Dedifferentiated amniotic fluid mesenchymal stem cell (primary cell): Measurements from ENCODE around the gene RAN.
A peak's percentile ranks its signal among the peaks of the same experiment; 100 is the strongest.
"Not testable (repeated sequence)": the region's sequence is repeated elsewhere in the genome, so short reads cannot be mapped to it uniquely, and the experiment has no call there.

ENCODE experiments used
- DNase-seq: peaks from one replicate; pipeline ENCODE4 v3.0.0-alpha.2; 2016; ENCODE audit errors: extremely low spot score

The RAN gene

GRCh38 chr12:130849561-130850417 lies 22.1 kb upstream of the RAN start:
- no peak for DNase-seq

DNA sequence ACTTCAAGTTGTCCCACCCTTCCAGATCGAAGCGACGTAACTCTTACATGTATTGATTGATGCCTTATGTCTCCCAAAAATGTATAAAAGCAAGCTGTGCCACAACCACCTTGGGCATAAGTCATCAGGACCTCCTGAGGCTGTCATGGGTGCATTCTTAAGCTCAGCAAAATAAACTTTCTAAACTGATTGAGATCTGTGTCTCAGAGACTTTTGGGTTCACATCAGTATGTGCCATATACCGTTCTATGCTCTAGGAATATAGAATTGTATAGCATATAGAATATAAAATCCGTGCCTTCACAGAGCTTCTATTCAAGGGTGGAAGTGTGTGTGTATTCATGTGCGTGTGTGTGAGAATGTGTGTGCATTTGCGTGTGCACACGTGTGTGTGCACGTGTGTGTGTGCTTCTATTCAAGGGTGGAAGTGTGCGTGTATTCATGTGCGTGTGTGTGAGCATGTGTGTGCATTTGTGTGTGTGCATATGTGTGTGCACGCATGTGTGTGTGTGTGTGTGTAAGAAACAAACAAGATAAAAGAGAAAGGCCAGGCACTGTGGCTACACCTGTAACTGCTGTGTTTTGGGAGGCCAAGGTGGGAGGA lies 21.3 kb upstream of the RAN start:
- no peak for DNase-seq

GRCh38 chr12:130856088-130856487 lies 15.8 kb upstream of the RAN start:
- DNase-seq = no peak

- no peak for DNase-seq
Measured at GRCh38 chr12:130858084-130858483, 13.8 kb upstream of the RAN start.

DNA sequence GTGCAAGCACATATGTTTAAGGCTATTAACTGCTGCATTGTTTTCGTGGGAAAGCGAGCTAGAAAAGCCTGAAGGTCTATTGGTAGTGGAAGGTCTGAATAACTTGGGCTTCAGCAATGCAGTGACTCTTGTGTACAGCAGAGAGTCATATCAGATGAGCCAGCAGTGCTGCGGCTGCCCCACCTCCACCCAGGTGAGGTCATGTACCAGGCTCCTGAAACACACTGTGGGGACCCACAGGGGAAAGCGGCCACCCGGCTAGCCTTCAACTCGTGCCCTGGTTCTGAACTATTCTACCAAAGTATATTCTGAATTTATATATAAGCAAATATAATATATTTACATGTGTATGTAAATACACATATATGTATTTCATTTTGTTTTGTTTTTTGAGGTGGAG lies 12.7 kb upstream of the RAN start:
- DNase-seq = no peak

GRCh38 chr12:130860311-130860710 lies 11.6 kb upstream of the RAN start:
- DNase-seq = no peak

- DNase-seq = no peak
Measured at GRCh38 chr12:130862161-130862560, 9.7 kb upstream of the RAN start.

DNA sequence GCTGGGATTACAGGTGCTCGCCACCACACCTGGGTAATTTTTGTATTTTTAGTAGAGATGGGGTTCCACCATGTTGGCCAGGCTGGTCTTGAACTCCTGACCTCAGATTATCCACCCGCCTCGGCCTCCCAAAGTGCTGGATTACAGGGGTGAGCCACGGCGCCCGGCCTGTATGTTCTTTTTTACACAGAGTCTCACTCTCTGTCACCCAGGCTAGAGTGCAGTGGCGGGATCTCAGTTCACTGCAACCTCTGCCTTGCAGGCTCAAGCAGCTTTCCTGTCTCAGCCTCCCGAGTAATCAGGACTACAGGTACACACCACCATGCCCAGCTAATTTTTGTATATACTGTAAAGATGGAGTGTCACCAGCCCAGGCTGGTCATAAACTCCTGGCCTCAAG lies 9.1 kb upstream of the RAN start:
- DNase-seq = not testable (repeated sequence)

- DNase-seq = no peak
Measured at GRCh38 chr12:130863298-130863697, 8.6 kb upstream of the RAN start.

DNA sequence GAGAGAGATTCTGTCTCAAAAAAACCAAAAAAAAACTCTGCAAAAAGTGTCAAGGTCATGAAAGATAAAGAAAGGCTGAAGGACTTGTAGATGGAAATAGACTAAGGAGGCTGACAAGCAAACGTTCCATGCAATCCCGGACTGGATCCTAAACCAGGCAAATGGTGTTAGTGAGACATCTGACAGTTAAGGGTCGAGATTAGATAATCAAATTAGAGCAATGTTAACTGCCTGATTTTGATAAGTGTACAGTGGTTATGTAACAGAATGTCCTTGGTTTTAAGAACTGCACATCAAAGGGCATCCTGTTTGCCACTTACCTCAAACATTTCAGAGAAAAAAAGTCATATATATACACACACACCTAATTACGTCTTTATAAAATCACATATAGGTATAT lies 3.5 kb upstream of the RAN start:
- DNase-seq = no peak

- DNase-seq = peak; percentile 70
Measured at GRCh38 chr12:130870442-130871285, 1.2 kb upstream of the RAN start.

DNA sequence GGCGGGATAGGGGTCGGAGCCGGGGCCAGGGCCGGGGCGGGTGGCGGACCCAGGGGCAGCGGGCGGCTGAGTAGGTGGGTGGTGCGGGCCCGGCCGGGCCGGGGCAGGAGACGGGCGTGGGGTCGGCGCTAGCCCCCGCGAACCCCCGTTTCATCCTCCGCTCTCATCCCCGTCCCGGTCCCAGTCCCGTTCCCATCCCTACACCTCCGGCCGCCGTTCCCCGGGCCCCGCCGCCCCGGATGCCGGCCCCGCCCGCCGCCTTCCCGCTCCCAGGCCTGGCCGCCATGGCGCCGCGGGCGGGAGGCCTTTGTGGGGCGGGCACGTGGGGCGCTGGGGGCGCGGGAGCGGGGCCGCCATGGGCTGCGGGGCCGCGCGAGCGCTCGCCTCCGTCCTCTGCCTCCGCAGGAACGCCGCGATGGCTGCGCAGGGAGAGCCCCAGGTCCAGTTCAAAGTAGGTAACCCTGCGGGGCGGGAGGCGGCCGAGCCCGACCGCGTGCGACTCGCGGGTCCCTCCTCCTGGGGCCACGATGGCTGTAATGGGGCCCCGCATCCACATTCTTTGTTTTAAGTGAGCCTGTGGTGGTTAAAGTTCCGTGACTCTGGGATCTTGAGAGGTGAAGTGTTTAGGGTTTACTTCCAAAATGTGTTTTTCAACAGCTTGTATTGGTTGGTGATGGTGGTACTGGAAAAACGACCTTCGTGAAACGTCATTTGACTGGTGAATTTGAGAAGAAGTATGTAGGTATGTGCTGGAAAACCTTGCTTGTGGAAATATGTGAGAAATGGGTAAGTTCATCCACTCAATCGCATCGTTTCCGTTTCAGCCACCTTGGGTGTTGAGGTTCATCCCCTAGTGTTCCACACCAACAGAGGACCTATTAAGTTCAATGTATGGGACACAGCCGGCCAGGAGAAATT lies 572 bp downstream of the RAN start:
- peak; percentile 30 for DNase-seq

DNA sequence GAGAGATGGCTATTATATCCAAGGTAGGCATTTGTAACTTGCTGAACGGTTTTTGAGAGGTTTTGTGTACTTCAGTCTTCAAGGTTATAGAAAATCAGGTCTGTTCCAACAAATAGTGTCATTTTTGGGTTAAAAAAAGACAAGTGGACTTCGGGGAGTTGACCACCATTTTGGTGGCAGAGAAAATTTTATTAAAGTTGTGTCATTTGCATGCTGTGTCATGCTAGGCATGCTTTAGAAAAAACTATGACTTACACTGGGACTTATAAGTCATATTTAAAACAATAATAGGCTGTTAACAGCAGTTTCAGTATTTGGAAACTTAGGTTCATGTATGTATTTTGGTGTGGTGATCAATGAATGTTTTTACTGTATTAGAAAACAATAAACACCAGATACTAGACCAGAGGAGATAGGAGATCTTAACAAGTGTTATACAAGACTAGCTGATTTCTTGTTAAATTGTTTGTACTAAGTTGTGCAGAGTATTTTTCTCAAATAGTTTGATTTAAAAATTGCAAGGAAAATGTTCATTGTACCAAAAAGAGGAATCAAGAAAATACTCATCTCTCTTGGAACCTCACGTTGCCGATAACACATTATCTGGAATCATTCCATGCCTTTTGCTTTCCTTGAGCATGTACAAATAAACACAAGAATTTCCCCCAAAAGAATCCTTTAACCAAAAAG lies 1.4 kb downstream of the RAN start:
- DNase-seq = no peak

- DNase-seq = no peak
Measured at GRCh38 chr12:130873825-130874224, 2.0 kb downstream of the RAN start.

GRCh38 chr12:130874696-130875095 lies 2.8 kb downstream of the RAN start:
- DNase-seq = no peak

- no peak for DNase-seq
Measured at GRCh38 chr12:130875193-130875592, 3.3 kb downstream of the RAN start.

DNA sequence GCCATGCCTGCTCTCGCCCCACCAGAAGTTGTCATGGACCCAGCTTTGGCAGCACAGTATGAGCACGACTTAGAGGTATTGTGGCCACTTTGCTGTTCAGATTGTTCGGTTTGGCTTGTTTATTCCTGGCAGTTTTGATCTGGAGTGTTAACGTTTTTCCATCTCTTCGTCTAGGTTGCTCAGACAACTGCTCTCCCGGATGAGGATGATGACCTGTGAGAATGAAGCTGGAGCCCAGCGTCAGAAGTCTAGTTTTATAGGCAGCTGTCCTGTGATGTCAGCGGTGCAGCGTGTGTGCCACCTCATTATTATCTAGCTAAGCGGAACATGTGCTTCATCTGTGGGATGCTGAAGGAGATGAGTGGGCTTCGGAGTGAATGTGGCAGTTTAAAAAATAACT lies 3.8 kb downstream of the RAN start:
- not testable (repeated sequence) for DNase-seq

- no peak for DNase-seq
Measured at GRCh38 chr12:130876297-130876696, 4.4 kb downstream of the RAN start.

DNA sequence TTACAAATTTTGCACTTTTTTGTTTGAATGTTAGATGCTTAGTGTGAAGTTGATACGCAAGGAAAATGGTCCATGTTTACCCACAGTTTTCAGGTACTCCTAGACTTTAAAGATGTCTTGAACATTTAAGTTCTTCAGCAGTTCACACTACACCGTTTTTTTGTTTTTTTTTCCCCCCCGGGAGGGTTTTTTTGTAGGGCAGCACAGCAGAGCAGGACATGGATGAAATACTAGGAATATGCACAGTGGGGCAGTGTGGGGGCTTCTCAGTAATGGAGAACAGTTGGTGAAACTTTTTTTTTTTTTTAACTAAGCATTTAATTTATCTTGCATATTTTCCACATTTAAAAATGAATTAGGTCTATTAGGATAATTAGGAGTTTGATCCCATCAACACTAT lies 4.9 kb downstream of the RAN start:
- no peak for DNase-seq

- no peak for DNase-seq
Measured at GRCh38 chr12:130877333-130877732, 5.5 kb downstream of the RAN start.
